DND-41 (cell line): ENCODE results near the gene FITM1.

Experiments used
- EZH2 ChIP-seq: IDR thresholded peaks from 3 replicates; pipeline ENCODE4 v1.6.1; 2012; ENCODE audit warnings: borderline replicate concordance, low read depth, mild to moderate bottlenecking, moderate library complexity, low read length, inconsistent platforms; ENCODE audit not compliant: severe bottlenecking
- TF ChIP-seq, protein P1 (sequence below): IDR thresholded peaks from 2 replicates; pipeline ENCODE4 v1.5.1; 2012; ENCODE audit warnings: borderline replicate concordance, low read length, moderate library complexity, mild to moderate bottlenecking; ENCODE audit not compliant: poor library complexity, severe bottlenecking; ENCODE audit errors: extremely low read depth

GRCh38 chr14:24165785-24166184 is 35.3 kb downstream of the FITM1 start:
- TF ChIP-seq, protein P1, sequence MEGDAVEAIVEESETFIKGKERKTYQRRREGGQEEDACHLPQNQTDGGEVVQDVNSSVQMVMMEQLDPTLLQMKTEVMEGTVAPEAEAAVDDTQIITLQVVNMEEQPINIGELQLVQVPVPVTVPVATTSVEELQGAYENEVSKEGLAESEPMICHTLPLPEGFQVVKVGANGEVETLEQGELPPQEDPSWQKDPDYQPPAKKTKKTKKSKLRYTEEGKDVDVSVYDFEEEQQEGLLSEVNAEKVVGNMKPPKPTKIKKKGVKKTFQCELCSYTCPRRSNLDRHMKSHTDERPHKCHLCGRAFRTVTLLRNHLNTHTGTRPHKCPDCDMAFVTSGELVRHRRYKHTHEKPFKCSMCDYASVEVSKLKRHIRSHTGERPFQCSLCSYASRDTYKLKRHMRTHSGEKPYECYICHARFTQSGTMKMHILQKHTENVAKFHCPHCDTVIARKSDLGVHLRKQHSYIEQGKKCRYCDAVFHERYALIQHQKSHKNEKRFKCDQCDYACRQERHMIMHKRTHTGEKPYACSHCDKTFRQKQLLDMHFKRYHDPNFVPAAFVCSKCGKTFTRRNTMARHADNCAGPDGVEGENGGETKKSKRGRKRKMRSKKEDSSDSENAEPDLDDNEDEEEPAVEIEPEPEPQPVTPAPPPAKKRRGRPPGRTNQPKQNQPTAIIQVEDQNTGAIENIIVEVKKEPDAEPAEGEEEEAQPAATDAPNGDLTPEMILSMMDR = no peak
- TF ChIP-seq EZH2 = no peak
